ENCODE results near the gene SLC45A2. TPM values are rescaled to one million over a fixed set of nuclear protein-coding genes. Genes with fewer than 3 reads are reported as not detected.

SLC45A2 gene
- total RNA-seq, 1 experiment from 2014 or later = not detected

DNA sequence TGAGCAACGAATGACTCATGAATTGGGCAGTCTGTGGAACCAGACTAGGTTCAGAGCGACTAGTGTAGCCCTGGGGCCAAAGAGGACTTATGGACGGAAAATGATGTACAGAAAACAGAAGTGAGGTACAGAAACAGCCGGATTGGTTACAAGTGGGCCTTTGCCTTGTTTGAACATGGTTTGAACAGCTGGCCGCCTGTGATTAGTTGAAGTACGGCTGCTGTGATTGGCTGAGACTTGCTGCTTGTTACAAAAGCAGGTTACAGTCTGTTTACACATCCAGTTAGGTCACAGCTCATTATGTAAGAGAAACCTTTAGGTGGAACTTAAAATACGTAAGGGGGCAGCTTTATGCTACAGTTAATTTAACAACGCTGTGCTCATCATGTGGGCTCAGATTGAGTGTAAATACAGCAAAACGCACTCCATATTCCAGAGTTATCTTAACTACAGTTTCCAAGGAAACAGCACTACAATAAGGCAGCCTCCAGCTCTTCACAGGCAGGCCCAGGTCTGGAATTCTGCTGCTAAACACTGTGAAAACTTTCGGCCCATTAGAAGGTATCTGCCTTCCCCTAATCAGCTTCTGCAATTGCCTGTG lies 16.8 kb upstream of the SLC45A2 start:
- Mint-ChIP-seq H3K27ac (peak overlapping the region in 1 of 3 experiments; percentile 9; a peak in 1 of 7 replicates), H3K36me3 (ENCODE audit: insufficient read depth in 1 of 3, low read depth in 3 of 3) (peaks cover 0 to 31% (median 14%) of the 10 kb centered on the region in 3 experiments; a peak in 6 of 7 replicates), H3K4me3 (no peak overlapping the region), H3K4me1 (peaks cover 12 to 21% of the 10 kb centered on the region in 2 experiments; a peak in 3 of 4 replicates), H3K9me3 (no peaks in the 10 kb centered on the region; a peak in 1 of 5 replicates), H3K27me3 (ENCODE audit: low read depth) (no peaks in the 10 kb centered on the region)
- Histone ChIP-seq H3K9me3 (ENCODE audit: control insufficient read depth, low read depth, low read length) (no peaks in the 10 kb centered on the region), H3K27me3 (ENCODE audit: insufficient read depth, low read length) (no peaks in the 10 kb centered on the region), H2BK12ac (ENCODE audit: insufficient read length, low read depth, low read length) (no peak overlapping the region), H3K4me2 (ENCODE audit: insufficient read depth, insufficient read length, low read length) (no peak overlapping the region), H3K4me1 (ENCODE audit: insufficient read depth, low read length) (no peaks in the 10 kb centered on the region), H4K5ac (ENCODE audit: insufficient read length, low read depth, low read length) (no peak overlapping the region), H2BK15ac (ENCODE audit: low read depth, low read length) (no peak overlapping the region), H3K79me2 (ENCODE audit: insufficient read depth, low read length) (no peaks in the 10 kb centered on the region), H3K4ac (ENCODE audit: low read depth, low read length) (no peak overlapping the region), H4K20me1 (ENCODE audit: control insufficient read depth, insufficient read depth, insufficient read length) (no peaks in the 10 kb centered on the region), H2AFZ (ENCODE audit: low read length) (no peak overlapping the region), H3K18ac (ENCODE audit: insufficient read length, low read depth, low read length) (no peak overlapping the region), H4K91ac (ENCODE audit: insufficient read length, low read depth, low read length) (no peak overlapping the region), H3K56ac (ENCODE audit: insufficient read length, low read depth, low read length) (no peak overlapping the region), H3K79me1 (ENCODE audit: insufficient read depth, low read depth, low read length, poor library complexity, severe bottlenecking) (no peaks in the 10 kb centered on the region), H4K8ac (replicated peaks; ENCODE audit: insufficient read length, low read depth, low read length) (no peak overlapping the region), H2AK5ac (ENCODE audit: insufficient read length, low read length) (no peak overlapping the region), H3K23ac (ENCODE audit: insufficient read length, low read depth, low read length) (no peak overlapping the region), H3K23me2 (ENCODE audit: insufficient read length, low read depth, low read length, poor library complexity, severe bottlenecking) (no peaks in the 10 kb centered on the region), H2BK120ac (ENCODE audit: low read depth, low read length, poor library complexity, severe bottlenecking) (no peak overlapping the region), H3T11ph (ENCODE audit: low read length) (no peak overlapping the region), H3K14ac (ENCODE audit: insufficient read depth, low read length) (no peak overlapping the region), H2BK20ac (ENCODE audit: low read depth, low read length, poor library complexity, severe bottlenecking) (no peak overlapping the region), H3K9ac (ENCODE audit: extremely low read depth, insufficient read length, low read length) (no peak overlapping the region), H2BK5ac (ENCODE audit: insufficient read length, low read length) (no peak overlapping the region), H3K27ac (ENCODE audit: insufficient read length, low read depth, low read length) (no peak overlapping the region)
- DNase-seq = no peak
- TF ChIP-seq, protein P1, sequence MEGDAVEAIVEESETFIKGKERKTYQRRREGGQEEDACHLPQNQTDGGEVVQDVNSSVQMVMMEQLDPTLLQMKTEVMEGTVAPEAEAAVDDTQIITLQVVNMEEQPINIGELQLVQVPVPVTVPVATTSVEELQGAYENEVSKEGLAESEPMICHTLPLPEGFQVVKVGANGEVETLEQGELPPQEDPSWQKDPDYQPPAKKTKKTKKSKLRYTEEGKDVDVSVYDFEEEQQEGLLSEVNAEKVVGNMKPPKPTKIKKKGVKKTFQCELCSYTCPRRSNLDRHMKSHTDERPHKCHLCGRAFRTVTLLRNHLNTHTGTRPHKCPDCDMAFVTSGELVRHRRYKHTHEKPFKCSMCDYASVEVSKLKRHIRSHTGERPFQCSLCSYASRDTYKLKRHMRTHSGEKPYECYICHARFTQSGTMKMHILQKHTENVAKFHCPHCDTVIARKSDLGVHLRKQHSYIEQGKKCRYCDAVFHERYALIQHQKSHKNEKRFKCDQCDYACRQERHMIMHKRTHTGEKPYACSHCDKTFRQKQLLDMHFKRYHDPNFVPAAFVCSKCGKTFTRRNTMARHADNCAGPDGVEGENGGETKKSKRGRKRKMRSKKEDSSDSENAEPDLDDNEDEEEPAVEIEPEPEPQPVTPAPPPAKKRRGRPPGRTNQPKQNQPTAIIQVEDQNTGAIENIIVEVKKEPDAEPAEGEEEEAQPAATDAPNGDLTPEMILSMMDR (conservative IDR thresholded peaks at IDR 0.05) = no peak
- WGBS (ENCODE audit: extremely low coverage, insufficient read length, low lambda C conversion rate) = no CpG with 5 or more reads among the region's 10 CpGs
